Measurements from ENCODE around the gene FGF11. TPM values are rescaled to one million over a fixed set of nuclear protein-coding genes. Genes with fewer than 3 reads are reported as not detected.

The FGF11 gene
- total and polyA plus RNA-seq, 12 donors = 10.2 to 76.7 (median 22.2) TPM

DNA sequence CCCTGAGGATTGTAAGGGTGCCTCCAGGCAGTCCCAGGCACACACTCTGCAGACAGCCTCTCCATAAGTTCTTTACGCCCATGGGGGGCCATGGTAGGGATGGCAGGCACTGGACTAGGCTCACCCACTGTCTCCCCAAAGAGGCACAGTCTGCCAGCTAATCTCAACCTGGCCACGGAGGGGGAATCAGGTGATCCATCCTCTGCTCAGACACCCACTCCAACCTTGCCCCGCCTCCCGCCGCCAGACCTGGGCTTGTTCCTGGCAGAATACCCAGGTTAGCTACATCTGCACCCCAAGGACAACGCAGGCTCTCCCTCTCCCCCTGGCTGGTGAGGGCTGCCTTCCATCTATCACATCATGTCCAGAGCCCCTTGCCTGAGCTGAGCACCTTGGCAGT is 30.4 kb upstream of the FGF11 start:
- 81 to 85% (median 83%) methylated on average over 5 to 6 of the region's 6 CpGs for WGBS, 4 donors
- intact Hi-C loops (cut with DNase I) = no loop called here
- no peaks in the 10 kb centered on the region for H3K27me3 ChIP-seq

GRCh38 chr17:7409716-7410115 is 29.6 kb upstream of the FGF11 start:
- no peak for TF ChIP-seq CTCF (IDR thresholded peaks at IDR 0.05)
- no peak for TF ChIP-seq POLR2A (IDR thresholded peaks at IDR 0.05)
- no peaks in the 10 kb centered on the region for H3K36me3 ChIP-seq (replicated peaks in 1 of 2)
- H3K4me1 ChIP-seq (replicated peaks in 1 of 2) = peaks cover 0 to 6% of the 10 kb centered on the region in 2 donors
- no peak for DNase-seq
- intact Hi-C loops (cut with DNase I) = no loop called here
- H3K27me3 ChIP-seq = no peaks in the 10 kb centered on the region
- no peak overlapping the region for H3K27ac ChIP-seq
- H3K4me3 ChIP-seq = no peak overlapping the region
- no peaks in the 10 kb centered on the region for H3K9me3 ChIP-seq (replicated peaks in 1 of 3)
- WGBS, 4 donors = 93 to 95% (median 94%) methylated on average over 5 to 6 of the region's 6 CpGs

More for the DNA sequence above, 30.4 kb upstream of the FGF11 start:
- Histone ChIP-seq H3K4me1 (replicated peaks in 1 of 2) (peaks cover 0 to 6% of the 10 kb centered on the region in 2 donors), H3K36me3 (replicated peaks in 1 of 2) (no peaks in the 10 kb centered on the region), H3K27ac (no peak overlapping the region), H3K4me3 (no peak overlapping the region), H3K9me3 (replicated peaks in 1 of 3) (no peaks in the 10 kb centered on the region)
- no peak for TF ChIP-seq CTCF (IDR thresholded peaks at IDR 0.05)
- TF ChIP-seq POLR2A (IDR thresholded peaks at IDR 0.05) = no peak
- DNase-seq = no peak

GRCh38 chr17:7410634-7411426 is 28.5 kb upstream of the FGF11 start:
- TF ChIP-seq CTCF (IDR thresholded peaks at IDR 0.05) (no peak), POLR2A (IDR thresholded peaks at IDR 0.05) (no peak)
- Histone ChIP-seq H3K4me3 (no peak overlapping the region), H3K4me1 (replicated peaks in 1 of 2) (no peaks in the 10 kb centered on the region), H3K9me3 (replicated peaks in 1 of 3) (no peaks in the 10 kb centered on the region), H3K36me3 (replicated peaks in 1 of 2) (no peaks in the 10 kb centered on the region), H3K27ac (no peak overlapping the region), H3K27me3 (no peaks in the 10 kb centered on the region)
- intact Hi-C loops (cut with DNase I) = no loop called here
- WGBS, 4 donors = 86 to 94% (median 90%) methylated on average over 17 to 25 of the region's 25 CpGs
- DNase-seq = no peak

DNA sequence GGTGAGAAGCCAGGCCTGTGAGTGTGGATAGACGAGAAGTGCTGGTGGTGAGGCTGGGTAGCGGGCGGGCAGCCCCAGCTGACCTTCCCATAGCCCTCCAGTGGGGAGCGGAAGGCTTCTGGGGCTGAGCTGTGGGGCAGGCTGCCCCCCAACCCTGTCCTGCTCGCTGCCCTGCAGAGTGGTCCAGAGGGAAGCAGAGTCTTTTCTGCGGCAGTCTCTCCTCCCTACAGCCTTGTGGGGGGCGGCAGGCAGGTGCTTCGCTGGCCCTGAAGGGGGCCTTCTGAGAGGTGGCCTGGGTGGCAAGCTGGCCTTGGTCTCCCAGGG is 27.9 kb upstream of the FGF11 start:
- no peak for DNase-seq
- Histone ChIP-seq H3K4me3 (no peak overlapping the region), H3K9me3 (replicated peaks in 1 of 3) (no peaks in the 10 kb centered on the region), H3K27me3 (no peaks in the 10 kb centered on the region), H3K36me3 (replicated peaks in 1 of 2) (no peaks in the 10 kb centered on the region), H3K4me1 (replicated peaks in 1 of 2) (no peaks in the 10 kb centered on the region), H3K27ac (no peak overlapping the region)
- intact Hi-C loops (cut with DNase I) = no loop called here
- TF ChIP-seq POLR2A (IDR thresholded peaks at IDR 0.05) (no peak), CTCF (IDR thresholded peaks at IDR 0.05) (no peak)
- WGBS, 4 donors = 77 to 96% (median 94%) methylated on average over 5 to 8 of the region's 8 CpGs

Measured in adrenal gland (tissue), 12 donors.